T1000 (cell line): ENCODE results near the gene BAIAP2L1.
"Not testable (repeated sequence)": the region's sequence is repeated elsewhere in the genome, so short reads cannot be mapped to it uniquely, and the experiment has no call there.

ENCODE experiments used
- DNase-seq: peaks from one replicate; lab custom pipeline; 2025; ENCODE audit warnings: mixed read lengths; lab: John Stamatoyannopoulos, UW

The BAIAP2L1 gene

GRCh38 chr7:98321301-98321700 is 79.6 kb downstream of the BAIAP2L1 start:
- no peak for DNase-seq

GRCh38 chr7:98319176-98319575 is 81.7 kb downstream of the BAIAP2L1 start:
- no peak for DNase-seq

GRCh38 chr7:98317366-98318040 is 83.4 kb downstream of the BAIAP2L1 start:
- DNase-seq, result no peak

- DNase-seq, result not testable (repeated sequence)
These were observed 84.8 kb downstream of the BAIAP2L1 start for GRCh38 chr7:98315994-98316527.

GRCh38 chr7:98315318-98315993 is 85.4 kb downstream of the BAIAP2L1 start:
- no peak for DNase-seq

GRCh38 chr7:98314469-98314868 is 86.4 kb downstream of the BAIAP2L1 start:
- no peak for DNase-seq

- DNase-seq, result no peak
These were observed 88.7 kb downstream of the BAIAP2L1 start for GRCh38 chr7:98312201-98312600.

GRCh38 chr7:98309566-98309965 is 91.3 kb downstream of the BAIAP2L1 start:
- no peak for DNase-seq

- no peak for DNase-seq
These were observed 92.9 kb downstream of the BAIAP2L1 start for GRCh38 chr7:98307971-98308466.

GRCh38 chr7:98305951-98306535 is 94.8 kb downstream of the BAIAP2L1 start:
- no peak for DNase-seq

GRCh38 chr7:98303906-98304305 is 97.0 kb downstream of the BAIAP2L1 start:
- DNase-seq, result no peak

GRCh38 chr7:98303176-98303865 is 97.6 kb downstream of the BAIAP2L1 start:
- DNase-seq, result no peak

GRCh38 chr7:98301693-98302470 is 99.0 kb downstream of the BAIAP2L1 start:
- DNase-seq, result no peak

GRCh38 chr7:98300595-98301372 is 100.1 kb downstream of the BAIAP2L1 start:
- DNase-seq, result no peak

- no peak for DNase-seq
These were observed 103.1 kb downstream of the BAIAP2L1 start for GRCh38 chr7:98297626-98298286.

- DNase-seq, result no peak
These were observed 104.1 kb downstream of the BAIAP2L1 start for GRCh38 chr7:98296833-98297232.

- DNase-seq, result no peak
These were observed 105.3 kb downstream of the BAIAP2L1 start for GRCh38 chr7:98295467-98296192.

- no peak for DNase-seq
These were observed 106.0 kb downstream of the BAIAP2L1 start for GRCh38 chr7:98294798-98295382.

- DNase-seq, result no peak
These were observed 106.6 kb downstream of the BAIAP2L1 start for GRCh38 chr7:98294326-98294725.
